ENCODE measurements around the gene LRFN2.

The LRFN2 gene

DNA sequence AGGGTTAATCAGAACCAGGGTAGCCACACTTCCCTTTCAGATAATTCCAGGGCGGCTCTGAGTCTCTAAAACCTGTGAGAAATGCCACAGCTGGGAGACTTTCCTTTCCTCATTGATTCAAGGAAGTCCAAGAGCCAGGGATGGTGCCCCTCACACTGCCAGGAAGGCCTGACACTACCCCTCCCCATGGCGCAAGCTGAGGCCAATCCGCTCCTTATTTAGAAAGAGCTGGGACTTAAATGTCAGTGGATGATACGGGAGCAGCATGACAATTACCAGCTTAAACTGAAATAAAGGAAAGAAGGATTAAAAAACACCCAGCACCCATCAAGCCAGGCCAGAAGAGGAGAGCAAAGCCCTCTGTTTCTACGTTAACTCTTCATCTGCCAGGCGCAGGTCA lies 244.4 kb downstream of the LRFN2 start:
- Histone ChIP-seq H3K4me3 (no peak overlapping the region), H3K4me1 (no peaks in the 10 kb centered on the region), H3K27me3 (ENCODE audit: low read depth) (no peaks in the 10 kb centered on the region), H3K36me3 (replicated peaks) (no peaks in the 10 kb centered on the region), H3K9me3 (no peaks in the 10 kb centered on the region)
- DNase-seq (ENCODE audit: low spot score in 2 of 2) = no peak
- in situ Hi-C loops (cut with MboI; ENCODE audit: low sequenced_read_pairs) = no loop called here

DNA sequence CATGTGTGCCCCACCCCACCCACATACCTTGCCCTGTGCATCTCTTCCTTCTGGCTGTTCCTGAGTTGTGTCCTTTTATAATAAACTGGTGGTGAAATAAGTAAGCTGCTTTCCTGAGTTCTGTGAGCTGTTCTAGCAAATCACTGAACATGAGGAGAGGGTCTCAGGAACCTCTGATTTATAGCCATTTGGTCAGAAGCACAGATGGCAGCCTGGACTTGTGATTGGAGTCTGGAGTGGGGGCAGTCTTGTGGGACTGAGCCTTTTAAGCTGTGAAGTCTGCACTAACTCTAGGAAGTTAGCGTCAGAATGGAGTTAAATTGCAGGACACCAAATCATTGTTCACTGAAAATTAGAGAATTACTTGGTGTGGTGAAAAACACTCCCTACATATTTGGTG lies 245.4 kb downstream of the LRFN2 start:
- H3K36me3 ChIP-seq (replicated peaks) = no peaks in the 10 kb centered on the region
- H3K27me3 ChIP-seq (ENCODE audit: low read depth) = no peaks in the 10 kb centered on the region
- in situ Hi-C loops (cut with MboI; ENCODE audit: low sequenced_read_pairs) = no loop called here
- H3K9me3 ChIP-seq = no peaks in the 10 kb centered on the region
- no peak overlapping the region for H3K4me3 ChIP-seq
- no peaks in the 10 kb centered on the region for H3K4me1 ChIP-seq
- no peak for DNase-seq (ENCODE audit: low spot score in 2 of 2)

Data from HAP-1 (cell line).